HG02885 (cell line): ENCODE measurements around the gene HCFC1.
"Not testable (repeated sequence)": the region's sequence is repeated elsewhere in the genome, so short reads cannot be mapped to it uniquely, and the experiment has no call there.

Source experiments
- ATAC-seq: cut with Tn5 transposase; IDR thresholded peaks from one replicate; pipeline ENCODE4 v1.9.1; 2021; ENCODE audit warnings: mild to moderate bottlenecking; ENCODE audit not compliant: unreplicated experiment, poor library complexity

The HCFC1 gene

DNA sequence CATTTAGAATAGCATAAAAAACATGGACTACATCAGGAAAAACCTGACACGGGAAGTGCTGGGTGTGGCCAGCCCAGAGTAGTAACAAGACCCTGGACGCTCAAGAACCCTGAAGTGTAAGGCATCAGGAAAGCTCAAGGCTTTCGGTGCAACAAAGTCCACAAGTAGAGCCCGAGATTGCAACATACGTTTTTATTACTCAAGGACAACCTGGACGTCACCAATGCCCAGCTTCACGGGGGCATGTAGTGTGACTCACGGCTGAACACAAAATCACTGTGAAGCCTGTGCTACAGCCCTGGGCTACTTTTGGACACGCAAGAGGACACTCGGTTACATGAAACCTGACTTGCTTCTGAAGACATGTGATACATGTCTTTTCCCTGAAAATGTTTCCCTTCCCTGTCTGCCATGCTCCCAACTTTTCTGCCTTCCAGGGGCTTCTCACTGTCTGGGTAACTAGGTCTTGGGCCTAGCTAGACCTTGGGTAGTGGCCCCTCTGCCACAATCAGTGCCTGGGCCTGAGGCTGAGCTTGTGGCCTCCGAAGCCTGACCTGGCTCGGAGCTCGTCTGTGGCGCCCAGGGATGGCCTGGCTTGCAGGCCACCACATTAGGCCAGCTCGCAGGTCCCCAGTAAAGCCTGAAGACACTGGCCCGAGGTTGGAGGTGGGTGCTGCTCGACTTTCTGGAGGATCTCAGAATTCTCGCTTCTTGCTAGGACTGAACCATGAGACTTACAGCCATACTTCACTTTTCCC is 38.9 kb upstream of the HCFC1 start:
- no peak for ATAC-seq

DNA sequence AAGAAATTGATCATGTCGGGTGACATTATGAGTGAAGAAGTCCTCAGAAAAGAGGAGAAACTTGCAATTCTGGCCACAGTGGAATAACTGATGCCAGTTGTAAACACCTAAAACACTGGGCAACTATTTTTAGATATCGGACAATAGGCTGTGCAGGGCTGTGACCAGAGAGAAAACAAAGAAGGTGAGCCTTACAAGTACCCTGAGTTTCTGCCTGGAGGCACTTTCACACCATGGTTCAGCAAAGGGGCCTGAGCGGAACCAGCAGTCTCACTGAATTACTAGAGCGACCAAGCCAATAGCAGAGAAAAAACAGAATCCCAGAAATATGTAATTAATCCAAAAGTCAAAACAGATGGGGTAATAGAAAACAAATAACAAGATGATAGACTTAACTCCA is 36.9 kb upstream of the HCFC1 start:
- peak; percentile 38 for ATAC-seq

DNA sequence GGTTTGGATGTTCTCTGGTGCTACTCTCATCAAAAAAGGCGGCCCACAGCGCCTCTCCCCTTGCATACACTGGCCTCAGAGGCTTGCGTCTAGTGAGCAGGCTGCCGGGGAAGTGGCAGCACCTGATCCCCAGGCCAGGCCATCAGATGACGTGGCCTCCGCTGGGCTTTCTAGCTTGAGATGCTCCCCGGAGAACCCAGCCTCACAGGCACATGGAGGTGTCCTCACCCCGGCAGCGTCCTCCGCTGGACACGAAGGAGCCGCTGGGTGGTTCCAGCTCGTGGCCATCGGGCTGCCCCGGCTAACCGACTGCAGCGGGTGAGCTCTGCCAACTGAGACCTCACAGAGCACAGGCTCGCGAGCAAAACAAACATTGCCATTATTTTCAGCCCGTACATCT is 35.3 kb upstream of the HCFC1 start:
- ATAC-seq = no peak

DNA sequence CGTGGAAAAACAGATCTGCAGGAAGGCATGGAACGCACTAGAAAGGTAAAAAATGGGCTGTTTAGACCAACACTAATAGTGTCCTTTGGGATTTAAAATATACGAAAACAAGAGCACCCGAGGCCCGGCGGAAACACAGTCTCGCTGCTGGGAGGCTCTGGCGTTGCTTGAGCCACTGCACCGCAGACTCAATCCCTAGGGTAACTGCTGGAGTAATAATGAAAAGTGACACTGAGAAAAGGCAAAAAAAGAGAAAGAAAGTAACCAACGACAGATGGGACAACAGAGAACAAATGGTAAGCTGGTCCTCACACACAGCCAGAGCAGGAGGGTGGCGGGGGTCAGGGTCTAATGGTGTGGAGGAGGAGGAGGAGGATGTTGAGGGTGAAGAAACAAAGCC is 32.7 kb upstream of the HCFC1 start:
- ATAC-seq = no peak

DNA sequence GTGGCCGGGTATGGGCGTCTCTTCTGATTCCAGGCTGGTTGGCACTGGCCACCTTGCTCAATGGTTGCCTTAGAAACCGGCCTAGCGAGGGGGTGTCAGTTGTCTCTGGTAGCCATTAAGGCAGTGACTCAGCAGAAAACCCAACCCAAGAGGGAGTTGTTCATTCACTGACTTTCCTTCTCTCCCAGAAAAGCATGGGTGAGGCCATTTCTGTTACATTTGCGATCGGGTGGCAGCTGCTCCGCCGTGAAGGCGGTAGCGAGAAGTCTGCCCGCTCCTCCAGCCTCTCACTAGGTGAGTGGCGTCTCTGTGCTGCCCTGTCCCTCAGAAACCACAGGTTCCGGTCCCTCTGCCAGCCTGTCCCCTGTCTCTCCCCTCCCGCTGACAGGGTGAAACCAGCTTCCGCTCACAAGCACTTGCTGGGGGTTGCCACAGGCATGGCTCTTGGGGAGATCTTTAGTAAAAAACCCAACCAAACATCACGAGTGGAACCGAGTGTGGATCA is 30.6 kb upstream of the HCFC1 start:
- ATAC-seq = no peak

DNA sequence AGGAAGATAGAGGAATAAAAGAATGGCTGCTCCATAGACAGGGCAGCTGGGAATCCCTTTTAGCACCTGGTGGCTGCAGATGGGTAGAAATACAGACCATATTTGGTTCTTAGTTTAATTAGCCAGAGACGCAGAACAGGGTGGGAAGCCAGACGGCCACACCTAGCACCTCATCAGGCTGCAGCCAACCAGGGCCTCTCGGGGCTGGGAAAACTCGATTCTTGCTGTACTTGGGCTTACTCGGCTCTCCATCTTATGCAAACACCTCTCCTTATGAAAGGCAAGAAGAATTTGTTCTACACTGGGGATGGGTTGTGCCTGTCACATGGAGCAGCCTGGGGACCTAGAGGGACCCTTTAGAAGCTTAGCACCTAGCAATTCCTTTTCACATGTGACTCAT is 28.4 kb upstream of the HCFC1 start:
- ATAC-seq = no peak

DNA sequence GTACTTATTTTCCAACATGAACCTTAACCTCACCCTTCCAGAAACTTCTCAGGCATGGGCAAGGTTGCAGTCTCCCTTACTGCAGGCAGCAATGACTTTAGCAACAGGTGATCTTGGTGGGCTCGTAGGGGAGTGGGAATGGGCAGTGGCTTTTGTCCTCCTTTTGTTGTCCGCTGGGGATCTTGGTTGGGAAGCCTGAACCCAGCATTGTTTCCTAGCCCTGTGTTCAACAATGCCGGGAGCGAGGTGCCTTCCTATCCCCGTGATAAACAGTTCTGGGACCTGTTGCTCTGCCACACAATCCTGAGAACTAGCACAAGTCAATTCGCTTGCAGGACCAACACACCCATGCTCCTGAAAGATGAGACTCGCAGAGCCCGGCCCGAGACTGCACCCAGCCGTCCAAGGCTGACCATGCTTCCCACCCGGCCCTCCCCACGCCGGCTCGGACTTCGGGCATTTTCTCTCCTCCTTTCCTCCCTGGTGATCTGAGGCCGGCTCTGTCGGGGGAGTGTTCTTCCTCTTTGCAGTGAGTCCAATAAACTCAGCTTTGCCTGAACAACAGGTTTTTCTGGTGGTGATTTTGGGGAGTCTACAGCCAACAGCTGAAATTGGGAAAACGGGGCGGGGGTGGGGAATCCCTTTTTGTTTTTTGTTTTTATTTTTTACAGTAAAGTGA is 27.9 kb upstream of the HCFC1 start:
- ATAC-seq = no peak

DNA sequence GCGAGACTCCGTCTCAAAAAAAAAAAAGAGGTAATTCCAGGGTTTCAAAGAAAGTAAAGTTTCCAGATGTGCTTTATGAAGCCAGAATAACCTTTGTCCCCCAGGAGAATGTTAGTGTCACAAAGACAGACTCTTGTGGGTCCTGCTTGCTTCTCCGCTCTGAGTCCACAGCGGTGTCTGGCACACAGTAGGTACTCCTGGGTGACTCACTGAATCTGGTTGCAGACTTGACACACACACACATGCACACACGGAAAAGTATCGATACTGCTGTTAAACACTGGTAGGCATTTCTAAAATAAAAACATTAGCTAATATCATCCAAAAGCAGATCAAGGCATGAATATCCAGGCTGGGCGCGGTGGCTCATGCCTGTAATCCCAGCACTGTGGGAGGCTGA is 23.9 kb upstream of the HCFC1 start:
- no peak for ATAC-seq

DNA sequence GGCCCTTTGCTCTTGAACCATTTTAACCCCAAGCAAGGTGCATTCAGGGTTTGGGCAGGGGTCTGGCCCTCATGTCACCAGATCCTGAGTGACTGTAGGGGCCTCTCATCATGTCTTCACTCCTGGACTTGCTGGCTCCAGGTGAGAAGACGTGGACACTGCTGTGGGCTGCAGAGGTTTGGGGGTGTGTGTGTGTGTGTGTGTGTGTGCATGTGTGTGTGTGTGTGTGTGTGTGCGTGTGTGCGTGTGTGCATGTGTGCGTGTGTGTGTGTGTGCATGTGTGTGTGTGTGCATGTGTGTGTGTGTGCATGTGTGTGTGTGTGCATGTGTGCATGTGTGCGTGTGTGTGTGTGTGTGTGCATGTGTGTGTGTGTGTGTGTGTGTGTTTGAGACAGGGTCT is 22.8 kb upstream of the HCFC1 start:
- ATAC-seq = not testable (repeated sequence)

DNA sequence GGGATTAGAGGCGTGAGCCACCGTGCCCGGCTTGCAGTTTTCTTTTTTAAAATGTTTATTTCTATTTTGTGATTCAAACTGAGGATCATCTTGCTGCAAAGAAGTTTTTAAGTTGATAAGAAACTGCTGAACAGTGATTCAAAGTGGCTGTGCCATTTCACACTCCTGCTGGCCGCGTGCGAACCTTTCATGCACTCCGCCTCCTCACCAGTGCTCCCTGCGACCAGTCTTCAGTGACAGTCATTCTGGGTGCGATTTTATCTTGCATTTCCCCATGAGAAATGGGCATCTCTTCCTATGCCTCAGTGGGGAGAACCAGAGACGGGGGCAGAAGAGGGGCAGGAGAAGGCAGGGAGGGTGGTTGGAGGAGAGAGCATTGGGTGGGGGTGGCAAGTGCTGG is 22.4 kb upstream of the HCFC1 start:
- ATAC-seq = no peak

DNA sequence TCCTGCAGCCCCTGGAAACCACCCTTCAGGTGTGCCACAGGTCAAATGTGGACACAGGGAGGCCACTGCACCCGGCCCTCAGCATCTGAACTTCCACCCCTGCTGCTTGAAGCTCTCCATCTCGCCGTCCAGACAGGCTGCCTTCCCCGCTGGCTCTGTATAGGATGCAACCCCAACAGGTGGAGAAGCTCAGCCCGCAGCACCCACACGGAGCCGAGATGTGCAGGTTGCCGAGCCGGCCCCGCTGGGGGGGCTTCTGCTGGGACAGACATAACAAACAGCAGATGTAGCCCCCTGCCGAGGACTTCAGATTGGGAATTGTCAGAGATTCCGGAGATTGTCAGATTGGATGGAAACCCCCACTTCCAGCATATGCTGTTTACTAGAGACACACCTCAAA is 21.5 kb upstream of the HCFC1 start:
- ATAC-seq = no peak

DNA sequence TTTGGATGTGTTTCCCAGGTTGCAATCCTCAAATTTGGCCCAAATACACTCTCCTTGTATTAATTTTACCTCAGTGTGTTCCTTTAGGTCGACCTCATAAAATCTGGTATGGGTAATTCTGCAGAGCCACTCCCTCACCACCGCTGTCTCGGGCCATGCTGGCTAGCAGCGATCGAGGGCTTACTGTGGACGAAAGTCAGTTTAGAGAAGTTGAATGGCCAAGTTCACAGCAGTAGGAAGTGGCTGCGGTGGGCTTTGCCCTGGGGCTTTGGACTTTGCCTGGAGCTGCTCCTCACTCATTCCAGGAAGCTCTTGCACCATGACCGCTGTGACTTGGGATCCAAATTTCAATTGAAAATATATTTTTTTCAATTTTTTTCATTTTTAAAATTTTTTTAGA is 20.6 kb upstream of the HCFC1 start:
- no peak for ATAC-seq

DNA sequence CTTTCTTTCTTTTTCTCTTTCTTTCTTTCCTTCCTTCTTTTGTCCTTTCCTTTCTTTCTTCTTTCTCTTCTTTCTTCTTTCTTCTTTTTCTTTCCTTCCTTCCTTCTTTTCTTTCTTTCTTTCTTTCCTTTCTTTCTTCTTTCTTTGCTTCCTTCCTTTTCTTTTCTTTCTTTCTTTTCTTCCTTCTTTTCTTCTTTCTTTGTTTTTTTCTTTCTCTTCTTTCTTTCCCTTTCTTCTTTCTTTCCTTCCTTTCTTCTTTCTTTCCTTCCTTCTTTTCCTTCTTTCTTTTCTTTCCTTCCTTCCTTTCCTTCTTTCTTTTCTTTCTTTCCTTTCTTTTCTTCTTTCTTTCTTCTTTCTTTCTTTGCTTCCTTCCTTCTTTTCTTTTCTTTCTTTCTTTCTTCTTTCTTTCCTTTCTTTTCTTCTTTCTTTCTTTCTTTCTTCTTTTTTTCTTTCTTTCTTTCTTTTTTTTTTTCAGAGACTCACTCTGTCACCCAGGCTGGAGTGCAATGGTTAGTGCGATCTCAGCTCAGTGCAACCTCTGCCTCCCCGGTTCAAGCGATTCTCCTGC is 19.5 kb upstream of the HCFC1 start:
- ATAC-seq = no peak

DNA sequence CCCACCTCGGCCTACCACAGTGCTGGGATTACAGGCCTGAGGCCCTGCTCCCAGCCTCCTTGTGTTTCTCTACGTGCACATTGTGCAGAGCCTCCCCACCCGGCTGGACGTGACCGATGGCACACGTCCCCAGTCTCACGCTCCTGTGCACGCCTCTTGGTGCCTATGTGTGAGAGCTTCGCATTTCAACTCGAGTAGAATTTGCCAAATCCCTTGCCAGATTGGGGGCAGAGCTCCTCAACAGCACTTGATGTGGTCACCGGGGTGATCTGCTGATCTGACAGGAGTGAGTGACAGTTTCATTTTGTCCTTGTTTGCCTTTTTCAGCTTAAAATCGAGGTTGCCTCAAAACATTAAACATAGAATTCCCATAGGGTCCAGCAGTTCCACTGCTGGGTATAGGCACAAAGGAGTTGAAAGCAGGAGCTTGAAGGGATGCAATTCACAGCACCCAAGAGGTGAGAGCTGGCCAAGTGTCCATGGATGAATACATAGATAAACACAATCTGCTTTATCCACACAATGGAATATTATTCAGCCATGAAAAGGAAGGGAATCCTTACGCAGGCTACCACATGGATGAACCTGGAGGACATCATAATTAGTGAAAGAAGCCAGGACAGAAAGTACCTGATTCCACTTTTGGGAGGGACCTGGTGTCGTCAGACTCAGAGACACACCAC is 18.5 kb upstream of the HCFC1 start:
- no peak for ATAC-seq

DNA sequence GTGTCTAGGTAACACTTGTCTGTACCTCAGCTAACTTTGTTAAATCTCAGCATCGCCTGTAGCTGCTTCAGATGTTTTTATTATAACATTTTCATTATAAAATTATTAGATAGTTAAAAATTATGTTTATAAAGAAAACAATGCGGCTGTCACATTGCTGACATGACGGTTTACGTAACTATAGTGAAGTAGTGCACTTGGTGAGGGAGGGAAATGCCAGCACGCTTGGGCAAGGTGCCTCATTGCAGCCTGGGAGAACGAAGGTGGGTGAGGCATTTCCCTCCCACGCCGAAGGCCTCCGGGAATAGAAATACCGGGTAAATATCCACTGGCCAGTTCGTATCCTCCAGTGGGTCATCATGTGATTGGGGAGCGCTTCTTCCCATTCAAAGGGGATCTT is 16.9 kb upstream of the HCFC1 start:
- no peak for ATAC-seq

DNA sequence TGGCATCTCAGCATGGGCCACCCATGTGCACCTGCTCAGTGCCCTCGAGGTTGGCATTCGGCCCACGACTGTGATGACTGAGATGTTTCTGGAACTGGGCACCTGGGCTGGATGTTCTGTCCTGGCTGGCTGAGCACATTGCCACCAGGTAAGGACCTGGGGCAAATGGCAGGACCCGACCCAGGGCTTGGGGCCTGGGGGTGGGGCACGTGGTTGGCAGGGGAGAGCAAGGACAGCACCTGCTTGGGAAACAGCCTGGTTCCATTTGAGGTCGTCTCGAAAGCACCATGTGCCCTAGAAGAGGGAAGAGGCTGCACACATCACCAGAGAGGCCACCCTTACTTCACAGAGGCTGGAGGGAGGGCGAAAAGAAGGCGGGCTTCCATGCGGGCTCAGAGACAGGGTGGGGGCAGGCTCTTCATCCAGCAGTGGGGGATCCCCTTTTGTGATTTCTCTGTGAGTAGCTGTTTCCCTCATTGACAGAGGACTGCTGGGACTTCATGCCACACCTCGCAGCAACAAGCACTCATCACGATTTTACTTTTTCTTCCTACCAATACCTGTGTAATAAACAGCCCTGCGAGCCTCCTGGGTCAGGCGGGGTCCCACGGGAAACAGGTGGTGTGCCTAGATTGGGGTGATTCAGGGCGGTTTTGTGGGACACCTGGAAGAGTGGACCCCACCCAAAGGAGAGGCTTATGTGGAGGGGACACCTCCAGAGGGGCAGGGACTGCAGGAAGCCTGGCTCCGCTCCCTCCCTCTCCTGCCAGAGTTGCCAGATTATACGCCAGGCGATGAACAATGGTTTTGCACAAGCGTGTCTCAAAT is 12.9 kb upstream of the HCFC1 start:
- no peak for ATAC-seq

DNA sequence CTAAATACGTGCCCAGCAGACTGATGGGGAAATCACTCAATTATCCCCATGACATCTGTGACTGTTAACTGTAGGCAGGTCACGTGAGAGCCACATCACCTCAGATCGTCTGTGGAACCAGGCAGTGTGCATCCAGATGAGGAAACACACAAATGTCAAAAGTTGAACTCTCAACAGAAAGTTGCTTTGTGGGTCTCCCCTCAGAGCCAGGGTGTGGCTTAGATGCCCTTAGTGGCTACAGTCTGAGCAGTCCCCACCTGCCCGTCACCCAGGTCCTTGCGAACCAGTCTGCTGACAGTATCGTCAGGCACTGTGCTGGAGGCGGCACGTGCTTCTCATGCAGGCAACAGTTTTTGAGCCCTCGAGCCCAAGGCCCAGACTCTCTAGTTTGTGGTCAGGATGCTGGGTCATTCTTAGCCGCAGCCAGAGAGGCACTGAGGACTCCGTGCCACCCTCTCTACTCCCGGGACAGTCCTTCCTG is 11.7 kb upstream of the HCFC1 start:
- ATAC-seq = no peak

DNA sequence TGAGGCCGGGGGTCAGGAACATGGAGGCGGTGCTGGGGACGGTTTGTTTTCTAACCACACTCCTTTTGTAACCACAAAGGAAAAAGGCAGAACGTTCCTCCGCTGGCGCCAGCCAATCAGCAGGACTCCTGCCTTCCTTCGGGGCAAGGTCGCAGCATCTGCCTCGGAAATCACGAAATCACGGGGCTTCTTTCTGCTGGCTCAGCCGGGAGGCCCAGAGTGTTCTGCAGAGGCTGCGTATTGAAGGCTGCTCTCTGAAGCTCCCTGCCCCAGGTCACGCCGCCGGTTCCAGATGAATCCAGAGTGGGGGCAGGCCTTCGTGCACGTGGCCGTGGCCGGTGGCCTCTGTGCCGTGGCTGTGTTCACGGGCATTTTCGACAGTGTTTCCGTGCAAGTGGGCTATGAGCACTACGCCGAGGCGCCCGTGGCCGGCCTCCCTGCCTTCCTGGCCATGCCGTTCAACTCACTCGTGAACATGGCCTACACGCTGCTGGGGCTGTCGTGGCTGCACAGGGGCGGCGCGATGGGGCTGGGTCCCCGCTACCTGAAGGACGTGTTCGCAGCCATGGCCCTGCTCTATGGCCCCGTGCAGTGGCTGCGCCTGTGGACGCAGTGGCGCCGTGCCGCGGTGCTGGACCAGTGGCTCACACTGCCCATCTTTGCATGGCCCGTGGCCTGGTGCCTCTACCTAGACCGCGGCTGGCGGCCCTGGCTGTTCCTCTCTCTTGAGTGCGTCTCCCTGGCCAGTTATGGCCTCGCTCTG is 10.3 kb upstream of the HCFC1 start:
- no peak for ATAC-seq

DNA sequence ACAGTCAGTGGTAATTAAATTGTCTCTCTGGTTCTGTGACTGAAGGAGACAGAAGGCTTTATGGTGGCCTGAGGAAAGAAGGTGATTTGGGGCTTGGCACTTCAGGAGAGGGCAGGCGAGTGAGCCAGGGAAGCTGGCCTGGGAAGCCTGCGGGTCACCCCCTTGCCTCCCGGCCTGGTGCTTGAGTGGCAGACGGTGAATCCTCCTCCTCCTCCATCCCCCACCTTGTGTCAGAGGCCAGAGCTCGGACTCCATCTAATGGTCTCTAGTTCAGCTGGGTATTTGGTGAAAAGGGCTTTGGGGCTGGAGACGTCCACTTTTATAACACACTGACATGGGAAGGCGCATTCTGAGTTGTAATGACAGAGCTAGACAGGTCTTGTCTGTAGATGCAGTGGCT is 9.6 kb upstream of the HCFC1 start:
- ATAC-seq = no peak
